GM21423 (cell line): ENCODE results near the gene PPP1R13B.

Source experiments
- ATAC-seq: cut with Tn5 transposase; IDR thresholded peaks from one replicate; pipeline ENCODE4 v1.9.1; 2021; ENCODE audit warnings: mild to moderate bottlenecking, moderate library complexity; ENCODE audit not compliant: unreplicated experiment

Gene PPP1R13B

DNA sequence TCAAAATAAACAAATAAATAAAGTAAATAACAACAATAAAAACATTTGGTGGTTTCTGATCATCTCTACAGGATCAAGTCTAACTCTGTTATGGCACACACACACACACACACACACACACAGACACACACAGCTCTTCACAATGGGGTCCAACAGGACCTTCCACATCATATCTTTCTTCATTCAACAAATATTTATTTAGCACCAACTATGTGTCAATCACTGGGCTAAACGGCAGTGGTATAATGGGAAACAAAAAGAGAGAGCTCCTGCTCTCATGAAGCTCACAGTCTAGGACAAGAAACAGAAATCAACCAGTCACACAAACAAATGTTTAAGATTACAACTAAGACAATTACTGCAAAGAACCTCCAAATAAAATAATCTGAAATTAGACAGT is 9.3 kb downstream of the PPP1R13B start:
- ATAC-seq, result no peak

DNA sequence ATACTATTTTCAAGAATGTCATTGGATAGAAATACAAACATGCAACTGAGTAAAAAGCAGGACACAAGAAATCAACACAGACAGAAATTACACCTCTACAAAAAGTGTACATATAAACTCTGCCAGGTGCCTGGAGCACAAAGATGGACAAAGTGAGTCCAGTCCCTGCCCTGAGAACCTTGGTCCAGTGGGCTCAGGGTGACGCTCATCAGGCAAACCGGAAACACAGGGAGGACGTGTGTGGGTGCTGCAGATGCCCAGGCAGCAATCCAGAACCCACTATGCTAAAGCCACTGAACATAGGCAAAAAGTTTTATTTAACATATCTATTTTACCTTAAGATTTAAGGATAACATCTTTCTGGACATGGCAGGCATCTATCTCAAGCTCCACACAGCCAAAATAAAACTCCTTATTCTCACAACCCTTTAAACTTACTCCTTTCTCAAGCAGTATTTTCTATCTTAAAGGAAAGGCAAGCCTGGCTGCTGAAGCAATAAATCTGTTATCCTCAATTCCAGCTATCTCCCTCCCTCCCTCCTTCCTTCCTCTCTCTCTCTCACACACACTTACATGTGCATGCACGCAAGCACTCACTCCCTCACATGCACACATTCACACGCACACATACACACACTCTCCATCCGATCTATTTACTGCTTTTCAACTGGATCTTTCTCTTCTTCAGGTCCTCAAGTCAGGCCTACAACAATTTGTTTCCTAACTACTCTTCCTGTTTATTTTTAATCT is 10.2 kb downstream of the PPP1R13B start:
- no peak for ATAC-seq

DNA sequence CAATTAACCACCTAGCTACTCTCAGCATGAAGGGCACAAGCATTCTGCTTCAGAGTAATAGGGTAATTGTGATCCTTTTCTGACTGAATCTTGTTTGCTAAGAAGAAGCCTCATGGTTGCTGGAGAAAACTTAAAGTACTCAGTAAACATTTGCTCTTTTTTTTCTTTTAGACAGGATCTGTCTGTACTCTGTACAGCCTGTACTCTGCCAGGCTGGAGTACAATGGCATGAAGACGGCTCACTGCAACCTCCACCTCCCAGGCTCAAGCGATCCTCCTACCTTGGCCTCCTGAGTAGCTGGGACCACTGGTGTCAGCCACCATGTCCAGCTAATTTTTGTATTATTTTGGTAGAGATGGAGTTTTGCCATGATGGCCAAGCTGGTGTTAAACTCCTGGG is 12.4 kb downstream of the PPP1R13B start:
- ATAC-seq, result no peak

DNA sequence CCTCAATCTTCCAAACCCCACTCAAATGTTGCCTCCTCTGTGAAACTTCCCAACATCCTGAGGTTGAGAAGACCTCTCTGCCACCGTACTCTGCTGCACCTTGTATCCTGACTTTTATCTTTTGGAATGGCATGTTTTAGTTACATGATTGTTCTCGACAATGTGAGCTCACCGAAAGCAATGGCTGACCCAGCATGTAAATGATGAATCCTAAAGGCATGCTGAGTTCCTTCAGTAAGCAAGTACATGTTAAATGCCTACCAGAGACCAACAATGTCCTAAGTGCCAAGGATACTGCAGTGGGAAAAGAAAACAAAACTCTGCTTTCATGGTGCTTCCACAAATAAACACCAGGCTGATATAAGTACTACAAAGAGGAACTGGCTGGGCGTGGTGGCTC is 13.7 kb downstream of the PPP1R13B start:
- no peak for ATAC-seq

DNA sequence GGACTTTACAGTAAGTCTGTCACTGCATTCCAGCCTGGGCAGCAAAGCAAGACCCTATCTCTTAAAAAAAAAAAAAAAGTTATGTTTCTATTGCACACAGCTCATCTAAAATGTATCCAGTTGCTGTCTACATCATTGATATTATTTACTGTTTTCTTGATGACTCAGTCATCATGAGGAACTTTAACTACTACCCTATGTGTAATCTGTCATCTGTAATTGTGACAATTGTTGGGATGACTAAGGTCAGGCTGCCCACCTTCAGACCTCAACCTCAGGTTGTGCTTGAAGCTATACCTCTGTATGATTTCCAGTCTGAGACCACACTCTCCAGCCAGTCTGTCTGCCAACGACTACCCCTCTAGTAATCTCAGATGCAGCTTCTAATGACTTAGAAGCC is 15.3 kb downstream of the PPP1R13B start:
- no peak for ATAC-seq

DNA sequence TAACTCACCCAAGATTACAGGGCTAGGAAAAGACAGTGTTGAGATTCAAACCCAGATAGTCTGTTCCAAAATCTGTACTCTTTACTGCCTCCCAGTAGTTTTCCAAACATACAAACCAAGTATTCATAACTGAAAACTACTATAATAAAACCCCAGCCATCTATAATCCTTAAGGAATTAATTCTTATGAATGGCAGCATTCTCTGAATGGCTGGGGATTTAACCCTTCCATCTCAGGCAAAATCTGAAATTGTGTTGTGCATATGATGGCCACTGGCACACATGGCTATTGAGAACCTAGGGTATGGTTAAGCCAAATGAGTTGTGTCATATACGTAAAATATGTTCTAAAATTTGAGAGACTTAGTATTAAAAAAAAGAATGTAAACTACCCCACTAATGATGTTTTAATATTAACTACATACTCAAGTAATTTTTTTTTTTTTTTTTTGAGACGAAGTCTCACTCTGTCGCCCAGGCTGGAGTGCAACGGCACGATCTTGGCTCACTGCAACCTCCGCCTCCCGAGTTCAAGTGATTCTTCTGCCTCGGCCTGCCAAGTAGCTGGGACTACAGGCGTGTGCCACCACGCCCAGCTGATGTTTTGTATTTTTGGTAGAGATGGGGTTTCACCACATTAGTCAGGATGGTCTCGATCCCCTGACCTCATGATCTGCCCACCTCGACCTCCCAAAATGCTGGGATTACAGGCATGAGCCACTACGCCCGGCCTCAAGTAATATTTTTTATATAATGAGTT is 16.7 kb downstream of the PPP1R13B start:
- no peak for ATAC-seq

DNA sequence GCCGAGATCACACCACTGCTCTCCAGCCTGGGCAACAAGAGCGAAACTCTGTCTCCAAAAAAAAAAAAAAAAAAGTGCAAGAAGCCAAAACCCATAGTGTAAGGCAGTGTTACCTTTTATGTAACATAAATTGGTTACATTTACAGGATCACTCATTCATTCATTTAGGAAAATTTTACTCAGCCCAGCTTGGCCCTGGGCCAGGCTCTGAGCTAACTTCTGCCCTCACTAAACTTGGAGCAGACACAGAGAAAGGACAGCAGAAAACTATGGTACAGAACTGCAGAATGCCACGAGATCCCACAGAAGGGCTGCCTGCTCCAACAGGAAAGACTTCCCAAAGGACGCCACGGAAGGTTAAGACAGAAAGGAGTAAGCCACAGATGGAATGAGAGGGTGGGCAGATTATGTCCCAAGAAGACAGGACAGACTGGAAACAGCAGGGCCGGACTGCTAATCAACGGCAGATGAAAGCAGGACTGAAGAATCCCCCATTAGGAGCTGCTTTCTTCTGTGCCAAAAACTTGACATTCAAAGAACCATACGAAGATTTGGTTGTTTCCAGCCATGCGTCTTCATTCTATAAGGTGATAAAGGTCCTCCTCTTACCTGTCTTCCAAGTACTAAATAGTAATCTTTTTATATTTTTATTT is 18.9 kb downstream of the PPP1R13B start:
- no peak for ATAC-seq

DNA sequence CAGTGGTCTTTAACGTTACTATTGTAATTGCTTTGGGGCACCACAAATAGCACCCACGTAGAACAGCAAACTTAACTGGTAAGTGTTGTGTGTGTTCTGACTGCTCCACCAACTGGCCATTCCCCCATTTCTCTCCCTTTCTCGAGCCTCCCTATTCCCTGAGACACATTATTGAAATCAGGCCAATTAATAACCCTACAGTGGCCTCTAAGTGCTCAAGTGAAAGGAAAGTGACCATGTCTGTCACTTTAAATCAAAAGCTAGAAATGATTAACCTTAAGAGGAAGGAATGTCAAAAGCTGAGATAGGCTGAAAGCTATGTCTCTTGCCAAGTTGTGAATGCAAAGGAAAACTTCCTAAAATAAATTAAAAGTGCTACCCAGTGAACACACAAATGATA is 22.3 kb downstream of the PPP1R13B start:
- no peak for ATAC-seq

DNA sequence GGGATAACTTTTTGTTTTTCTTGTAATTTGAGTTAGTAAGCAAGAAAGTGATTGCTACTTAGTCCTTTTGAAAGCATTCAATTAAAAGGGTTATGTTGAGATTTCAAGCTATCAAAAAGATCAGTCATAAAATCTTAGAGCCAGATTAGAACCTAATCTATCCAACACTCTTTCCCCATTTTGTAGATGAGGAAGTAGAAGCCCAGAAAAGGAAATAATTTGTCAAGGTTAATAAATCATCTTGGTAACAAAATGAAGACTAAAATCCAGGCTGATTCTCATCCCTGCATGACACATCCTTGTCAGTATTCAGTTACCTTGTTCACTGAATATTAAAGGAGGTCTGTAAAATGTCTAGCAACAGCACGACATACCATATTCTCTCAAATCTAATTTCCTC is 26.5 kb downstream of the PPP1R13B start:
- ATAC-seq, result no peak

DNA sequence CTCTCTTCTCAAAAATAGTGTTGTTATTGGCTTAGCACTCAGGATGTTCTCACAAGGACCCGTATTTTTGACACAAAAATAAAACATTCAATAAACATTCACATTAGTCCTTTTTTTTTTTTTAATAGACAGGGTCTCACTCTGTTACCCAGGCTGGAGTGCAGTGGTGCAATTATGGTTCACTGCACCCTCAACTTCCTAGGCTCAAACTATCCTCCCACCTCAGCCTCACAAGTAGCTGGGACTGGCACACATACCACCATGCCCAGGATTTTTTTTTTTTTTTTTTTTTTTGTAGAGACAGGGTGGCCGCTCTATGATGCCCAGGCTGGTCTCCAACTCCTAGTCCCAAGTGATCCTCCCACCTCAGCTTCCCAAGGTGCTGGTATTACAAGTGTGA is 27.0 kb downstream of the PPP1R13B start:
- ATAC-seq, result no peak

DNA sequence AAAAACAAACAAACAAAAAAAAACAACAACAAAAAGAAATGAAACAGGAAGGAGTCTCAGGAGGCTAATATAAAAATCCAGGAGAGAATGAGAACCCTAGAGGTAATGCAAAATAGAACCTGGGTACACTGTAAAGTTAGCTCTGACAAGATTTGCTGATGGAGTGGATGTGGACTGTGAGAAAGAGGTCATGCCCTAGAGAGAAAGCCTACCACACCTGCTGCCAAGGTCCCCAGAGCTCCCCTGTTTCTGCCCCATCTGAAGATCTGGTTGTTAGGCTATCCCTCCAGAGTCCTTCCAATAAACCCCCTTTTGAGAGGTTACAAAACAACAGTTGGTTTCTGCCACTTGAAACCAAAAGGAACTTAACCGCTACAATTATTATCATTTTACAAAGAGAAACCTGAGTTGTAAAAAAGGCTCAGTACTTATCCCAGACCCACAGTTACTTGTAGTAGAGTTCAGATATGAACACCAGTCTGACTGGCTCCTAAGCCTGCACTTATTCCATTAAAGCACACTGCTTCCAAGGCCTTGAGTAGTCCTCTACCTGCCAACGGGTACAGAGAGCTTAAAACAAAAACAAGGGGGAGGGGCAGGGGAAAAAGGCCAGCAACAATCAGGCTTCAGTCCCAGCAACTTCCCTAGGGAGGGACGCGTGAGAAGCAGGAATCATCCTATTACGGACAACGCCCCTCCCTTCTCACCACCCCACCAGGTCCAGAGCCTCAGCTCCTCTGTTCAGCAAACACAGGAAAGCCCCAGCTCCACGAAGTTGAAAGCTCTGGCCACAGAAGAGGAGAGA is 27.7 kb downstream of the PPP1R13B start:
- no peak for ATAC-seq

DNA sequence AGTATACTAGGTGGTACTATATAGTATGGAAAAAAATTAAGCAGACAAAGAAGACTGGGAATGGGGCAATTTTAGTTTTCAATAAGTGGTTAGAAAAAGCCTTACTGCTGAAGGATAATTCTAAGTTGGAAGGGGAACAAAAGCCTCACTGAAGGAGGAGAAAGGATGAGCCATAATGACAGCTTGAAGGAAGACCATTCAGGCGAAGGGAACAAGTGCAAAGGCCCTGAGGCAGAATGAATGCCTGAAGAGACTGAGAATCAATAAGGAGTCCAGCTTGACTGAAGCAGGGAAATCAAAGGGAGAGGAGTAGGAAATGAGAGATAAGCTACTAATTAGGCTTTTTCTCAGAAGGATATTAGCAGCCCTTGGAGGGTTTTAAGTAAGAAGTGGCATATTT is 28.5 kb downstream of the PPP1R13B start:
- ATAC-seq, result no peak

DNA sequence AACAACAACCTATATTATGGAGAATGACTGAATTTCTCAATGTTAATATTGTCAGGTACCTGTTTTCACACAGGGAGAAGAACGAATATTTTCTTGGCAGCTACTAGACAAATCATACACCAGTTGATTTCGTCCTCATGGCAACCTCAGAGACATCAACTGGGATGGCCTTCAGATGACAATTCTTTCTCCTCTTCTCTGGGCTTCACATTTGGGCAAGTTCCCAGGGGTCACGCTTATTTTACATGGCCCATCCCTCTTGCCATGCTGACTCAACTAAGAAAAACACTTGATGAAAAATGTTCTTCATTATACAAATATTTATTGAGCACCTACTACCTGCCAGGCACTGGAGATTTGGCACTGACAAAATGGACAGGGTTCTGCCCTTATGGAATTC is 29.0 kb downstream of the PPP1R13B start:
- no peak for ATAC-seq

DNA sequence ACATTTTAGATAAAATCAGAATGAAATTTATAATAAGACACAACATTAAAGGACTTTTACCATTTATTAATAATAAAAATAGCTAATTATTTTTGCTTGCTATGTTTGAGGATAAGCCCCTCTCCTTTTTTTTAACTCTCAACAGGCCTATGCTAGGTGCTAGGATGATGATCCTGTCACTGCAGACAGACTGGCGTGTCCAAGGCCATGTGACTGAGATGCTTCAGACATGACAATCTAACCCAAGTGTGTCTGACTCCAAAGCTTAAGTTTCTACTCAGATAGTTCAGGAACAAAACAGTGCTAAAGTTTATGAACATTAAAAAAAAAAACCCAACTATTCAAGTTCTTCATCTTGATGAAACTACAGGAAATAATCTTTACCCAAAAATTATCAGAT is 29.8 kb downstream of the PPP1R13B start:
- no peak for ATAC-seq

DNA sequence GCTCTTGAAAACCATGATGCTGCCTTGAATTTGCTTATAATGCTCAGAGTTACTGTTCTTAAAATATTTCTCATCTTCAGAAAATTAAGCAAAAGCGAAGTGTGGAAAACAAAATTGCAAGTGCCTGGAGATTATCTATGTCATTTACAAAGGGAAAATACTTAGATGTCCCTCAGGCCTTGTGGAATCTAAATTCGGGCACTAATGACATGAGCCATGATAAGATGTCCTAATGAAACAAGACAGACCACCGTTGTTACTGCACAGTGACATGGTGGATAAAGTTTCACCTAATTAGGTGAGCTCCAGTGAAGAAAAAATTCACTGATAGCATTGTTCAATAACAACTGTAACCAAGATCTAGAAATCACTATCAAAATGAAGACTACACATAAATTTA is 30.4 kb downstream of the PPP1R13B start:
- no peak for ATAC-seq

DNA sequence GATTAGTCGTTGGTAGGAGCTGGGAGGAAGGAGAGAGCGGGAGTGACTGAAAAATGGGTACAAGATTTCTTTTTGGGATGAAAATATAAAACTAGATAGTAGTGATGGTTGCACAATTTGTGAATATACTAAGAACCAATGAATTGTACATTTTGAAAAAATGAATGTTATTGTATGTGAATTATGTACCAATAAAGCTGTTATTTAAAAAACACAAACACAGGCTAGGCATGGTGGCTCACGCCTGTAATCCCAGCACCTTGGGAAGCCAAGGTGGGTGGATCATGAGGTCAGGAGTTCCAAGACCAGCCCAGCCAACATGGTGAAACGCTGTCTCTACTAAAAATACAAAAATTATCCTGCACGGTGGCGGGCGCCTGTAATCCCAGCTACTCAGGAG is 32.1 kb downstream of the PPP1R13B start:
- no peak for ATAC-seq

DNA sequence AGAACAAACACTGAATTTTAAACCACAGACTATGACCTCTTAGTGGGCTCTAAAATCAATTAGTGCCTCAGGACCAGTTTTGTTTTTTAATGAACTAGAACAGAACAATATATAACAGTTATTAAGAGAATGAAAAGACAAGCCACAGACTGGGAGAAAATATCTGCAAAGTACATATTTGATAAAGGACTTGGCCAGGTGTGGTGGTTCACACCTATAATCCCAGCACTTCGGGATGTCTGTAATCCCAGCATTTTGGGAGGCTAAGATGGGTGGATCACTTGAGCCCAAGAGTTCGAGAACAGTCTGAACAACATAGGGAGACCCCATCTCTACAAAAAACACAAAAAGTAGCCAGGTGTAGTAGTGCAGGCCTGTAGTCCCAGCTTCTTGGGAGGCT is 36.2 kb downstream of the PPP1R13B start:
- ATAC-seq, result no peak

DNA sequence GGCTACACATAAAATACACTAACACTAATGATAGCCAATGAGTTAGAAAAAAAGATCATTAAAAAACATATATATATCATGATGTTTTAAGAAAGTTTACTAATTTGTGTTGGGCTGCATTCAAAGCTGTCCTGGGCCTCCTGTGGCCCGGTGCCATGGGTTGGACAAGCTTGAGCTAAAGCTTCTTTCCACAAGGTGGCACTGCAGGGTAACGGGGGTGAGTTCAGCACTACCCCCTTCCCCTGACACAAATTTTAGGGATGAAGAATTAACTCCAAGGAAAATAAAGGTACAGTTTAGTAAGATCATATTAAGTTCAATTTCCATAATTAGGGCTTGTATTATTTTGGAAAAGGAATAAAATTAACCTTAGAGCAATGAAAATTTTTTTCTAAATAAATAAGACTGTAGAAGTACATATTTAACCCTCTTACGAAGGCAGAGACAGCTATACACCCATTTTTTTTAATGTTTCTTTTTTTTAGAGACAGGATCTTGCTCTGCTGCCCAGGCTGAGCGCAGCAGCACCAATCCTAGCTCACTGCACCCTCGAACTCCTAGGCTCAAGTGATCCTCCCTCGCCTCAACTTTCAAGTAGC is 38.9 kb downstream of the PPP1R13B start:
- ATAC-seq, result no peak

DNA sequence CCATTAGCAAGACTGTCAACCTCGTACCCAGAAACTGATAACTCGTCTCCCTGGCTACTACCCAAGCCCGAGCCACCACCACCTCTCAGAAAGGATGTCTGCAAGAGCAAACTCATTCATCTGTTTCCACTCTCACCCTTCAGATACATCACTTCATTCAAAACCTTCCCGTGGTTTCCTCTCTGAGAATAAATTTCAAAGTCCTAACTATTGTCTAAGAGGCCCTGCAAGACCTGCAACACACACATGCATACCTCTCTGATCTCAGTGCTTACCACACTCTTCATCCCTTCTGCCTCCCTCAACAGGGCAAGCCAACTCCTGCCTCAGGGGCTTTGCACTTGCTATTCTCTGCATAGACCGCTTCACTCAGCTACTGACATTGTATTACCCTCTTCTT is 40.6 kb downstream of the PPP1R13B start:
- ATAC-seq, result no peak

DNA sequence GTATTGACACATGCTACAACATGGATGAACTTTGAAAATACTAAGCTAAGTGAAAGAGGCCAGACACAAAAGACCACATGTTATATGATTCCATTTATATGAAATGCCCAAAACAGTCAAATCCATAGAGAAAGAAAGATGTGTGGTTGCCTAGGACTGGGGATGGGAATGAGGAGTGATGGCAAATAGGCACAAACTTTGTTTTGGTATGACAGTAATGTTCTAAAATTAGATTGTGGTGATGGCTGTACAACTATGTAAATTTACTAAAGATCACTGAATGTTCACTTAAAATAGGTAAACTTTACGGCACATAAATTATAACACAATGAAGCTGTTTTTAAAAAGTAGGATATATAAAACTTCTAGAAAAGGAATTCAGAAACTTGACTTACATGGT is 41.7 kb downstream of the PPP1R13B start:
- ATAC-seq, result no peak

DNA sequence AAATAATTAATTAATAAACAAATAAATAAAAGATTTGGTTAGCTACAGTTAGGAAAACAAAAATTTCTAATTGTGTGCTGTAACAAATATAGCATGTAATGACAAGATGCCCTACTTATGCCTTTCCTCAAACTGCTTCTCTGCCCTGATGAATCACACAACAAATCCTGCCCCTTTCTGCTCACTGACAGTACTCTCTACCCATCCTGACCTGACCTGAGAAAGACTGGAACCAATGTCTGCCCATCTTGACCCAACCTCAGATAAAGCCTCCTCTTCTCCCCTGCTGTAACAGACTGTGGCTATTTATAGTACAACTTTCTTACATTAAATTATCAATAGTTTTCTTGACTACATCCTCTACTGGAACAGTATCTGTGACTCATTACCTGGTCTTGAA is 43.7 kb downstream of the PPP1R13B start:
- no peak for ATAC-seq
